A549 (cell line): ENCODE measurements around the gene CHIC2.

ENCODE experiments used
- CEBPB ChIP-seq, 2 experiments: fragments of >200 bp in 1 of 2; sonication (Bioruptor Twin) in 1 of 2; formaldehyde crosslinking in 1 of 2; IDR thresholded peaks; 2 replicates each; pipeline ENCODE4 v1.6.1; 2012 to 2016
- TF ChIP-seq, protein P1 (sequence below): fragments of >200 bp; sonication (Bioruptor Twin); formaldehyde crosslinking; IDR thresholded peaks from 3 replicates; pipeline ENCODE4 v1.5.1; 2016

DNA sequence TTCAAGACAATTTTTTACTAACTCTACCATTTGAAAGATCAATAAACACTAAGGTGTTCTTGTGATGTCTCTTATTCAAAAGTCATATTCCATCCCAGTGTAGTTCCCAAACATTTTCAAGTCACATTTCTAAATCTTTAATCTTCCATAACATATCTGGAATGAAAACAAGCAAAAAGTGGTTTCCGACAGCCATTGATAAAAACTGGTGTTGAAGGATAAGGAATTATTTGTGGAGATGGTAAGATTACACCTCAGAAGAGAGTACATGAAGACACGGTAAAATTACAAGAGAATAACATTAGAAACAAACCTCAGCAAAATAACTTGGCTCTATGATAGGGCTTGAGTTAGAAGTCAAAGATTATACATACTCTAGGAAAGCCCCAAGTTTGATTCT, 4.3 kb downstream of the CHIC2 start:
- TF ChIP-seq, protein P1, sequence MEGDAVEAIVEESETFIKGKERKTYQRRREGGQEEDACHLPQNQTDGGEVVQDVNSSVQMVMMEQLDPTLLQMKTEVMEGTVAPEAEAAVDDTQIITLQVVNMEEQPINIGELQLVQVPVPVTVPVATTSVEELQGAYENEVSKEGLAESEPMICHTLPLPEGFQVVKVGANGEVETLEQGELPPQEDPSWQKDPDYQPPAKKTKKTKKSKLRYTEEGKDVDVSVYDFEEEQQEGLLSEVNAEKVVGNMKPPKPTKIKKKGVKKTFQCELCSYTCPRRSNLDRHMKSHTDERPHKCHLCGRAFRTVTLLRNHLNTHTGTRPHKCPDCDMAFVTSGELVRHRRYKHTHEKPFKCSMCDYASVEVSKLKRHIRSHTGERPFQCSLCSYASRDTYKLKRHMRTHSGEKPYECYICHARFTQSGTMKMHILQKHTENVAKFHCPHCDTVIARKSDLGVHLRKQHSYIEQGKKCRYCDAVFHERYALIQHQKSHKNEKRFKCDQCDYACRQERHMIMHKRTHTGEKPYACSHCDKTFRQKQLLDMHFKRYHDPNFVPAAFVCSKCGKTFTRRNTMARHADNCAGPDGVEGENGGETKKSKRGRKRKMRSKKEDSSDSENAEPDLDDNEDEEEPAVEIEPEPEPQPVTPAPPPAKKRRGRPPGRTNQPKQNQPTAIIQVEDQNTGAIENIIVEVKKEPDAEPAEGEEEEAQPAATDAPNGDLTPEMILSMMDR = no peak
- TF ChIP-seq CEBPB (IDR thresholded peaks at IDR 0.05) = no peak
